ENCODE data around the gene CYP4Z1. TPM values are rescaled to one million over a fixed set of nuclear protein-coding genes. Genes with fewer than 3 reads are reported as not detected.
"Not testable (repeated sequence)": the region's sequence is repeated elsewhere in the genome, so short reads cannot be mapped to it uniquely, and the experiment has no call there.

Gene CYP4Z1
- total and polyA plus RNA-seq, 7 donors = 0.09 to 1.3 (median 0.22) TPM

DNA sequence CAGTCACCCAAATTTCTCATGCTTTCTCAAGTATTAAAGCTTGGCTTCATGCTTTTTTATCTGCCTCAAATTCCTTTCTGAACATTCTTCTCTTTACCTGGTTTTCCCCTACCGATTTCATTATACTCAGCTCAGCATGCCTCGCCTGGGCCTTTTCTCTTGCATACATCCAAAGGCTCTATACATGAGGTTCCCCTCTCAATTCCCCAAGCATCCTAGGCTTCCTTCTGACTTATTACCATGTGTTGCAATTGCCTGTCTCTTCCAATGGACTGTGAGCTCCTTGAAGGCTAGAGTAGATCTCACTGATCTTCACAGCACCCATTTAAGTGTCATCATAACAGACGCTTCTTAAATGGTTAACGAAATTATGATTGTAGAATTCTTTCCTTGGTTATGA lies 46.1 kb downstream of the CYP4Z1 start:
- Histone ChIP-seq H3K27me3 (ENCODE audit: insufficient read depth in 3 of 3, low read length in 2 of 3) (no peaks in the 10 kb centered on the region), H3K9me3 (no peaks in the 10 kb centered on the region), H3K27ac (no peak overlapping the region), H3K4me1 (no peaks in the 10 kb centered on the region), H3K4me3 (no peak overlapping the region), H3K36me3 (ENCODE audit: insufficient read depth in 1 of 2, low read depth in 1 of 2) (no peaks in the 10 kb centered on the region)
- no peak for ATAC-seq
- intact Hi-C loops (cut with DNase I) = no loop called here
- DNase-seq = no peak
- TF ChIP-seq, protein P1, sequence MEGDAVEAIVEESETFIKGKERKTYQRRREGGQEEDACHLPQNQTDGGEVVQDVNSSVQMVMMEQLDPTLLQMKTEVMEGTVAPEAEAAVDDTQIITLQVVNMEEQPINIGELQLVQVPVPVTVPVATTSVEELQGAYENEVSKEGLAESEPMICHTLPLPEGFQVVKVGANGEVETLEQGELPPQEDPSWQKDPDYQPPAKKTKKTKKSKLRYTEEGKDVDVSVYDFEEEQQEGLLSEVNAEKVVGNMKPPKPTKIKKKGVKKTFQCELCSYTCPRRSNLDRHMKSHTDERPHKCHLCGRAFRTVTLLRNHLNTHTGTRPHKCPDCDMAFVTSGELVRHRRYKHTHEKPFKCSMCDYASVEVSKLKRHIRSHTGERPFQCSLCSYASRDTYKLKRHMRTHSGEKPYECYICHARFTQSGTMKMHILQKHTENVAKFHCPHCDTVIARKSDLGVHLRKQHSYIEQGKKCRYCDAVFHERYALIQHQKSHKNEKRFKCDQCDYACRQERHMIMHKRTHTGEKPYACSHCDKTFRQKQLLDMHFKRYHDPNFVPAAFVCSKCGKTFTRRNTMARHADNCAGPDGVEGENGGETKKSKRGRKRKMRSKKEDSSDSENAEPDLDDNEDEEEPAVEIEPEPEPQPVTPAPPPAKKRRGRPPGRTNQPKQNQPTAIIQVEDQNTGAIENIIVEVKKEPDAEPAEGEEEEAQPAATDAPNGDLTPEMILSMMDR (IDR thresholded peaks at IDR 0.05) = no peak
- WGBS, 3 donors = 85 to 89% (median 85%) methylated on average over 4 of the region's 4 CpGs

DNA sequence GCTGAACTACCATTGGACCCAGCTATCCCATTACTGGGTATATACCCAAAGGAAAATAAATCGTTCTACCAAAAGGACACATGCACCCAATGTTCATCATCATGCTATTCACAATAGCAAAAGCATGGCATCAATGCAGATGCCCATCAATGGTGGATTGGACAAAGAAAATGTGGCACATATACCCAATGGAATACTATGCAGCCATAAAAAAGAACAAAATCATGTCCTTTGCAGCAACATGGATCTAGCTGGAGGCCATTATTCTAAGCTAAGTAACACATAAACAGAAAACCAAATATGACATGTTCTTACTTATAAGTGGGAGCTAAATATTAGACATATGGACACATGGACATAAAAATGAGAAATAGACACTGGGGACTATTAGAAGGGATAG lies 54.0 kb downstream of the CYP4Z1 start:
- ATAC-seq; H3K27me3 ChIP-seq (ENCODE audit: insufficient read depth in 3 of 3, low read length in 2 of 3); intact Hi-C loops (cut with DNase I); H3K36me3 ChIP-seq (ENCODE audit: insufficient read depth in 1 of 2, low read depth in 1 of 2); H3K27ac ChIP-seq; H3K4me3 ChIP-seq; H3K9me3 ChIP-seq; DNase-seq; H3K4me1 ChIP-seq: not testable (repeated sequence)
- WGBS, 3 donors = 90 to 94% (median 90%) methylated on average over 1 of the region's 1 CpG

DNA sequence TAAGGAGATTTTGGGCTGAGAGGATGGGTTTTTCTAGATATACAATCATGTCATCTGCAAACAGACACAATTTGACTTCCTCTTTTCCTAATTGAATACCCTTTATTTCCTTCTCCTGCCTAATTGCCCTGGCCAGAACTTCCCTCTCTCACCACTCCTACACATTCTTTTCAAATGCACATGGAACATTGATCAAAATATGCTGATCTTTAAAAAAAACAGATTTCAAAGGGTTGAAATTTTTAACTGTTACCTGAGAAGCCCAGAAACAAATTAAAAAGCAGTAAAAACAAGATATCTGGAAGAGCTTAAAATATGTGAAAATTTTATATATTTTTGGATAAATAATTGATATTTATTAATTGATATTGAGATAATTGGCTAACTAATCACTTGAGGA lies 57.8 kb downstream of the CYP4Z1 start:
- DNase-seq; intact Hi-C loops (cut with DNase I); H3K36me3 ChIP-seq (ENCODE audit: insufficient read depth in 1 of 2, low read depth in 1 of 2); H3K9me3 ChIP-seq; H3K4me1 ChIP-seq; ATAC-seq; H3K27ac ChIP-seq; H3K4me3 ChIP-seq; H3K27me3 ChIP-seq (ENCODE audit: insufficient read depth in 3 of 3, low read length in 2 of 3): not testable (repeated sequence)

DNA sequence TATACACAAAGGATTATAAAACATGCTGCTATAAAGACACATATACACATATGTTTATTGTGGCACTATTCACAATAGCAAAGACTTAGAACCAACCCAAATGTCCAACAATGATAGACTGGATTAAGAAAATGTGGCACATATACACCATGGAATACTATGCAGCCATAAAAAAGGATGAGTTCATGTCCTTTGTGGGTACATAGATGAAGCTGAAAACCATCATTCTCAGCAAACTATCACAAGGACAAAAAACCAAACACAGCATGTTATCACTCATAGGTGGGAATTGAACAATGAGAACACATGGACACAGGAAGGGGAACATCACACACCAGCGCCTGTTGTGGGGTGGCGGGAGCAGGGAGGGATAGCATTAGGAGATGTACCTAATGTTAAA lies 60.0 kb downstream of the CYP4Z1 start:
- H3K27ac ChIP-seq; ATAC-seq; intact Hi-C loops (cut with DNase I); DNase-seq; H3K4me3 ChIP-seq; H3K4me1 ChIP-seq; H3K9me3 ChIP-seq; H3K27me3 ChIP-seq (ENCODE audit: insufficient read depth in 3 of 3, low read length in 2 of 3); H3K36me3 ChIP-seq (ENCODE audit: insufficient read depth in 1 of 2, low read depth in 1 of 2): not testable (repeated sequence)
- WGBS, 3 donors = 92 to 97% (median 96%) methylated on average over 2 of the region's 2 CpGs

DNA sequence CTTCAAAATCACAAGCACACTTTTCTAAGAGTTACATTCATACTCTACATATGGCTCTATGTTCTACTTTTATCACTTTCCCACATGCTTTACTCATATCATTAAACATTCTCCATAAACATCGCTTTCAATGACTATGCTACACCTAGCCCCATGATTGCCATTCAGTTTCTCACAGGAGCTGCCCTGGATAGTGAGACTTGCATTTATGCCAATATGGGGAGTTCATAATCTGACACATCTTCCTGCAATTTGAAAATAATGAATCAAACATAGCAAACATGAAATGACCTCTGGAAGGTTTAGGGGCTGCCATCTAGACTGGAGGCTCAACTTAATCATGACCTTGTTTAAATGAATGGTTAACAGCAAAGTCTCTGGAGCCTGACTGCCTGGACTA lies 61.2 kb downstream of the CYP4Z1 start:
- no peak overlapping the region for H3K4me3 ChIP-seq
- ATAC-seq = no peak
- WGBS, 3 donors = 92 to 94% (median 93%) methylated on average over 1 of the region's 1 CpG

DNA sequence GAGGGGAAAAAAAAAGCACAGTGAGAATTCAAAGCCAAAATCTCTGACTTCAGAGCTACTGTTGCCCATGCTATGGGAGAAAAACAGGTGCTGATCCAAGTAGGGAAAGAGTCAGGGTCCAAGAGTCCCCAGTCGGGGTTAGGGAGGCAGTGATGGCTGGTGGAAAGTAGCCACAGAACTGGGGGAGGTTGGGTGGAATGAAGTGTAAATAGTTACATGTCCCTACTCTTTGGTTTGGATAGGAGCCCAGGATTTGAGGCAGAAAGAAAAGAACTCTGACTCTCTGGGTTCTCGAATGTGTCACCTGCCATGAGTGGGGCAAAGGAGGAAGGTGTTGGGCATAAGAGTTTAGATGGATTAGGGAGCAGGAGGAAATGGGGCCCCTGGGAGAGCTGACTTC lies 61.8 kb downstream of the CYP4Z1 start:
- H3K9me3 ChIP-seq; intact Hi-C loops (cut with DNase I); H3K27me3 ChIP-seq (ENCODE audit: insufficient read depth in 3 of 3, low read length in 2 of 3); H3K27ac ChIP-seq; DNase-seq; H3K36me3 ChIP-seq (ENCODE audit: insufficient read depth in 1 of 2, low read depth in 1 of 2); ATAC-seq; H3K4me1 ChIP-seq; H3K4me3 ChIP-seq: not testable (repeated sequence)
- 57 to 67% (median 59%) methylated on average over 2 of the region's 2 CpGs for WGBS, 3 donors

More for the DNA sequence above, 61.2 kb downstream of the CYP4Z1 start:
- no peaks in the 10 kb centered on the region for H3K9me3 ChIP-seq
- intact Hi-C loops (cut with DNase I) = no loop called here
- no peaks in the 10 kb centered on the region for H3K27me3 ChIP-seq (ENCODE audit: insufficient read depth in 3 of 3, low read length in 2 of 3)
- TF ChIP-seq, protein P1 (IDR thresholded peaks at IDR 0.05) = no peak
- no peak for DNase-seq
- H3K4me1 ChIP-seq = no peaks in the 10 kb centered on the region
- no peak overlapping the region for H3K27ac ChIP-seq
- H3K36me3 ChIP-seq (ENCODE audit: insufficient read depth in 1 of 2, low read depth in 1 of 2) = no peaks in the 10 kb centered on the region

DNA sequence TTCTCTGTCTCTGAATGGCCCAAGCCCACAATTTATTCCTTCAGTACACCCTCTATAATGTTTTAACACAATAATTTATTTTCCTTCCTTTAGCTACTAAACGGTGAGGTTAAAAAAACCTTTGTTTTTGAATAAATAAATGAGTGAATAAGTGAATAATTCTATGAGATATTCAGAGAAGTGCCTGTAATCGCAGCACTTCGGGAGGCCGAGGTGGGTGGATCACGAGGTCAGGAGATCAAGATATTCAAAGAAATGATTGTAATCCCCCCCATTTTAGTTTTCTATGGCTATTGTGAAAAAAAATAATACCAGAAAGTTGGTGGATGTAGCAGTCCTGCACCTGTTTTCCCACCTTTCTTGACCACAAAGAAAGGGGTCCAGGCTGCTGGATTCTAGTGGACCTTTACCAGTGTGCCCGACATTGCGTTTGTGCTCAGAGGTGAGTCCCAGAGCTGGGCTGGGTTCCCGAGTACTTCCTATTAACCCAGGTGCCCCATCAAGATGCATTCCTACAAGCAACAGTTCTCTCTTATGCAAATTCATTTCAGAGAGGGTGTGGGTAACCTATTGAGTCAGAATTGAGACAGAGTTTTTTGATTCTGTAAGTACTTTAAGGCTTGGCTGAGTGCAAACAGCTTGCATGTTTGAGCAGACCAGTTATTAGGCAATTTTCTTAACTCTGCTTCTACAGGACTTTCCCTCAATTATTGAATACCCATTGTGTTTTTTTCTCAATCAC lies 62.6 kb downstream of the CYP4Z1 start:
- 79 to 81% (median 80%) methylated on average over 8 of the region's 8 CpGs for WGBS, 3 donors
- ATAC-seq; DNase-seq; intact Hi-C loops (cut with DNase I); H3K9me3 ChIP-seq; H3K36me3 ChIP-seq (ENCODE audit: insufficient read depth in 1 of 2, low read depth in 1 of 2); H3K27ac ChIP-seq; H3K4me1 ChIP-seq; H3K27me3 ChIP-seq (ENCODE audit: insufficient read depth in 3 of 3, low read length in 2 of 3); H3K4me3 ChIP-seq: not testable (repeated sequence)

DNA sequence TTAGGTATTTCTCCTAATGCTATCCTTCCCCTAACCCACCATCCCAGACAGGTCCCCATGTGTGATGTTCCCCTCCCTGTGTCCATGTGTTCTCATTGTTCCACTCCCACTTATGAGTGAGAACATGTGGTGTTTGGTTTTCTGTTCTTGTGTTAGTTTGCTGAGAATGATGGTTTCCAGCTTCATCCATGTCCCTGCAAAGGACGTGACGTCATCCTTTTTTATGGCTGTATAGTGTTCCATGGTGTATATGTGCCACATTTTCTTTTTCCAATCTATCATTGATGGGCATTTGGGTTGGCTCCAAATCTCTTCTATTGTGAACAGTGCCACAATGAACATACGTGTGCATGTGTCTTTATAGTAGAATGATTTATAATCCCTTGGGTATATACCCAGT lies 65.6 kb downstream of the CYP4Z1 start:
- H3K4me3 ChIP-seq; H3K36me3 ChIP-seq (ENCODE audit: insufficient read depth in 1 of 2, low read depth in 1 of 2); DNase-seq; H3K27ac ChIP-seq; intact Hi-C loops (cut with DNase I); H3K27me3 ChIP-seq (ENCODE audit: insufficient read depth in 3 of 3, low read length in 2 of 3); H3K4me1 ChIP-seq; H3K9me3 ChIP-seq; ATAC-seq: not testable (repeated sequence)
- WGBS, 3 donors = 91 to 93% (median 93%) methylated on average over 3 of the region's 3 CpGs
